NCI-H82 (cell line): ENCODE data around the gene SHANK2.

Experiments
- DNase-seq: peaks from one replicate; lab custom pipeline; 2025; lab: John Stamatoyannopoulos, UW

SHANK2 gene

DNA sequence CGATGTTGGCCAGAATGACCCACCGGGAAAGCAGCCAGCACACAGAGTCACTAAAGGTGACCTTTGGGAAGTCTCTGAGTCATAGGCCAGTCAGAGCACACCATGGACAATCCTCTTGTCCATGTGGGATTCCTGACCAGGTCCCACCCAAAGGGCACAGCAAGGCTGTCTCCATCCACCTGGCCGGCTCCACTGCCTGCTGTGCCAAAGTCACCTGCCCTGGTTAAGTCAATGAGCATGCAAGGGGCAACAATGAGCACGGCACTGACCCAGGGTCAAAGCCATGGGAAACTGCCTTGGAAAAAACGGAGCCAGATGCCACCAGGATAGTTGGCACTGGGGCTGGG is 49.8 kb downstream of the SHANK2 start:
- no peak for DNase-seq
